ENCODE results near the gene ERCC6L2. TPM values are rescaled to one million over a fixed set of nuclear protein-coding genes. Genes with fewer than 3 reads are reported as not detected.
A peak's percentile ranks its signal among the peaks of the same experiment; 100 is the strongest.

ERCC6L2 gene
- total and polyA plus RNA-seq, 2 donors = 13.3 to 67.0 TPM

DNA sequence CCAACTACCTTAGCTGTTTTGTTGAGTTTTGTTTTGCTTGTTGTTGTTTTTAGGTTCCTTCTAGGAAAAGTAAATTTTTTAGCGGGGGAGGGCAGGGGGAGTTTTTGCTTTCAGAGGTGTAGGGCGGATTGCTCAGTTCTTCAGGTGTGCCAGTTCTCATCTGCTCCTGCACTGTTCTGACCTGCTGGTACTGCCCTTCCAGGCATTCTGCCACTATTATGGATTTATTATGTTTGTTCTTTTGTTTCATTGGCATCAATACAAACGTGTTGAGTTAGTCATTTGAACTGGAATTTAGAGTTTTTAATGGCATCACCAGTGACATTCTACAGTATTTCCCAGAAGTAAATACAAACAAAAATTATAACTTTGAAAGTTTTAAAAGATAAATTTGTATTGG is 26.0 kb downstream of the ERCC6L2 start:
- 96% methylated on average over 3 of the region's 3 CpGs for WGBS
- no peaks in the 10 kb centered on the region for H3K9me3 ChIP-seq (ENCODE audit: control insufficient read depth in 2 of 2, insufficient read depth in 1 of 2, low read length in 1 of 2)
- H3K4me1 ChIP-seq (ENCODE audit: control insufficient read depth in 2 of 2, insufficient read depth in 2 of 2, low read length in 2 of 2) = no peaks in the 10 kb centered on the region
- DNase-seq (ENCODE audit: low read depth in 6 of 9, low spot score in 9 of 9) = no peak
- H3K27me3 ChIP-seq (ENCODE audit: control insufficient read depth in 2 of 2, insufficient read depth in 1 of 2, low read length in 1 of 2) = no peaks in the 10 kb centered on the region
- H3K36me3 ChIP-seq (ENCODE audit: control insufficient read depth in 2 of 2, insufficient read depth in 2 of 2, low read length in 1 of 2) = peaks cover 0 to 5% of the 10 kb centered on the region in 2 donors
- no peak overlapping the region for H3K27ac ChIP-seq (ENCODE audit: low read depth in 1 of 2, low read length in 1 of 2)
- H3K4me3 ChIP-seq (ENCODE audit: low read length in 2 of 2) = no peak overlapping the region

GRCh38 chr9:95903398-95903797 is 27.9 kb downstream of the ERCC6L2 start:
- no peaks in the 10 kb centered on the region for H3K4me1 ChIP-seq (ENCODE audit: control insufficient read depth in 2 of 2, insufficient read depth in 2 of 2, low read length in 2 of 2)
- no peak overlapping the region for H3K4me3 ChIP-seq (ENCODE audit: low read length in 2 of 2)
- no peaks in the 10 kb centered on the region for H3K9me3 ChIP-seq (ENCODE audit: control insufficient read depth in 2 of 2, insufficient read depth in 1 of 2, low read length in 1 of 2)
- no peak for DNase-seq (ENCODE audit: low read depth in 6 of 9, low spot score in 9 of 9)
- H3K27me3 ChIP-seq (ENCODE audit: control insufficient read depth in 2 of 2, insufficient read depth in 1 of 2, low read length in 1 of 2) = no peaks in the 10 kb centered on the region
- H3K36me3 ChIP-seq (ENCODE audit: control insufficient read depth in 2 of 2, insufficient read depth in 2 of 2, low read length in 1 of 2) = peaks cover 5 to 11% of the 10 kb centered on the region in 2 donors
- no peak overlapping the region for H3K27ac ChIP-seq (ENCODE audit: low read depth in 1 of 2, low read length in 1 of 2)

GRCh38 chr9:95907794-95908193 is 32.3 kb downstream of the ERCC6L2 start:
- peak in 1 of 9 donors; percentile 20 for DNase-seq (ENCODE audit: low read depth in 6 of 9, low spot score in 9 of 9)
- 97% methylated on average over 2 of the region's 2 CpGs for WGBS
- Histone ChIP-seq H3K4me3 (ENCODE audit: low read length in 2 of 2) (no peak overlapping the region), H3K4me1 (ENCODE audit: control insufficient read depth in 2 of 2, insufficient read depth in 2 of 2, low read length in 2 of 2) (no peaks in the 10 kb centered on the region), H3K27me3 (ENCODE audit: control insufficient read depth in 2 of 2, insufficient read depth in 1 of 2, low read length in 1 of 2) (no peaks in the 10 kb centered on the region), H3K27ac (ENCODE audit: low read depth in 1 of 2, low read length in 1 of 2) (no peak overlapping the region), H3K9me3 (ENCODE audit: control insufficient read depth in 2 of 2, insufficient read depth in 1 of 2, low read length in 1 of 2) (no peaks in the 10 kb centered on the region), H3K36me3 (ENCODE audit: control insufficient read depth in 2 of 2, insufficient read depth in 2 of 2, low read length in 1 of 2) (peaks cover 6 to 9% of the 10 kb centered on the region in 2 donors)

DNA sequence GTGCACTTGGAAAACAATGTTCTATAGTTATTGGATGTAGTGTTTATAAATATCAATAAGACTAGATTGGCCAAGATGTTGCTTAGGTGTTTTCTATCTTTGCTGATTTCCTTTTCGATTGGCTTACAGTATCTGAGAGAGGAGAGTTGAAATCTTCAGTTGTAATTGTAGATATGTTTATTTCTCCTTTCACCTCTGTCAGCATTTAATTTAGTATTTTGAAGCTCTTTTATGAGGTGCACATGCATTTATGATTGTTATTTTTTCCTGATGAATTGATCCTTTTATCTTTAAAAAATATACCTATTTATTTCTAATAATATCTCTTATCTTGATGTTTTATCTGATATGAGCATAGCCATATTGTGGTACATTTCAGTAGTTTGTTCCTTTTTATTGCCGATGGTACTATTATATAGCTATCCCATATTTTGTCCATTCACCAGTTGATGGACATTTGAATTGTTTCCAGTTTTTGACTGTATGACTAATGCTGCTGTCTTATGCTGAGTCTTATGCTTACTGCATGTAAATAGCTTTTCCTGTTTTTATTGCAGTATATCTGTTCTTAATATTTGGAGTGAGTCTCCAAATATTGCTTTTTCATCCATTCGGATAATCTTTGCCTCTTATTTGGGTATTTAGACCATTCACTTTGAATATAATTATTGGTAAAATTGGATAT is 34.7 kb downstream of the ERCC6L2 start:
- no peak for DNase-seq (ENCODE audit: low read depth in 6 of 9, low spot score in 9 of 9)
- Histone ChIP-seq H3K36me3 (ENCODE audit: control insufficient read depth in 2 of 2, insufficient read depth in 2 of 2, low read length in 1 of 2) (peaks cover 6 to 7% of the 10 kb centered on the region in 2 donors), H3K4me3 (ENCODE audit: low read length in 2 of 2) (no peak overlapping the region), H3K27ac (ENCODE audit: low read depth in 1 of 2, low read length in 1 of 2) (no peak overlapping the region), H3K27me3 (ENCODE audit: control insufficient read depth in 2 of 2, insufficient read depth in 1 of 2, low read length in 1 of 2) (no peaks in the 10 kb centered on the region), H3K9me3 (ENCODE audit: control insufficient read depth in 2 of 2, insufficient read depth in 1 of 2, low read length in 1 of 2) (no peaks in the 10 kb centered on the region), H3K4me1 (ENCODE audit: control insufficient read depth in 2 of 2, insufficient read depth in 2 of 2, low read length in 2 of 2) (no peaks in the 10 kb centered on the region)
- 96% methylated on average over 3 of the region's 3 CpGs for WGBS

GRCh38 chr9:95910770-95911340 is 35.4 kb downstream of the ERCC6L2 start:
- H3K9me3 ChIP-seq (ENCODE audit: control insufficient read depth in 2 of 2, insufficient read depth in 1 of 2, low read length in 1 of 2) = no peaks in the 10 kb centered on the region
- WGBS = 97% methylated on average over 3 of the region's 3 CpGs
- no peak for DNase-seq (ENCODE audit: low read depth in 6 of 9, low spot score in 9 of 9)
- H3K36me3 ChIP-seq (ENCODE audit: control insufficient read depth in 2 of 2, insufficient read depth in 2 of 2, low read length in 1 of 2) = peaks cover 6 to 12% of the 10 kb centered on the region in 2 donors
- no peak overlapping the region for H3K4me3 ChIP-seq (ENCODE audit: low read length in 2 of 2)
- H3K4me1 ChIP-seq (ENCODE audit: control insufficient read depth in 2 of 2, insufficient read depth in 2 of 2, low read length in 2 of 2) = no peaks in the 10 kb centered on the region
- no peak overlapping the region for H3K27ac ChIP-seq (ENCODE audit: low read depth in 1 of 2, low read length in 1 of 2)
- no peaks in the 10 kb centered on the region for H3K27me3 ChIP-seq (ENCODE audit: control insufficient read depth in 2 of 2, insufficient read depth in 1 of 2, low read length in 1 of 2)

GRCh38 chr9:95912773-95913172 is 37.3 kb downstream of the ERCC6L2 start:
- no peaks in the 10 kb centered on the region for H3K27me3 ChIP-seq (ENCODE audit: control insufficient read depth in 2 of 2, insufficient read depth in 1 of 2, low read length in 1 of 2)
- H3K9me3 ChIP-seq (ENCODE audit: control insufficient read depth in 2 of 2, insufficient read depth in 1 of 2, low read length in 1 of 2) = no peaks in the 10 kb centered on the region
- H3K4me3 ChIP-seq (ENCODE audit: low read length in 2 of 2) = no peak overlapping the region
- no peak overlapping the region for H3K27ac ChIP-seq (ENCODE audit: low read depth in 1 of 2, low read length in 1 of 2)
- H3K36me3 ChIP-seq (ENCODE audit: control insufficient read depth in 2 of 2, insufficient read depth in 2 of 2, low read length in 1 of 2) = peaks cover 6 to 24% of the 10 kb centered on the region in 2 donors
- no peaks in the 10 kb centered on the region for H3K4me1 ChIP-seq (ENCODE audit: control insufficient read depth in 2 of 2, insufficient read depth in 2 of 2, low read length in 2 of 2)
- DNase-seq (ENCODE audit: low read depth in 6 of 9, low spot score in 9 of 9) = no peak

GRCh38 chr9:95920017-95920416 is 44.5 kb downstream of the ERCC6L2 start:
- 95% methylated on average over 2 of the region's 2 CpGs for WGBS
- Histone ChIP-seq H3K9me3 (ENCODE audit: control insufficient read depth in 2 of 2, insufficient read depth in 1 of 2, low read length in 1 of 2) (no peaks in the 10 kb centered on the region), H3K36me3 (ENCODE audit: control insufficient read depth in 2 of 2, insufficient read depth in 2 of 2, low read length in 1 of 2) (peaks cover 21 to 46% of the 10 kb centered on the region in 2 donors), H3K27me3 (ENCODE audit: control insufficient read depth in 2 of 2, insufficient read depth in 1 of 2, low read length in 1 of 2) (no peaks in the 10 kb centered on the region), H3K4me3 (ENCODE audit: low read length in 2 of 2) (no peak overlapping the region), H3K27ac (ENCODE audit: low read depth in 1 of 2, low read length in 1 of 2) (no peak overlapping the region), H3K4me1 (ENCODE audit: control insufficient read depth in 2 of 2, insufficient read depth in 2 of 2, low read length in 2 of 2) (no peaks in the 10 kb centered on the region)
- no peak for DNase-seq (ENCODE audit: low read depth in 6 of 9, low spot score in 9 of 9)

- Histone ChIP-seq H3K36me3 (ENCODE audit: control insufficient read depth in 2 of 2, insufficient read depth in 2 of 2, low read length in 1 of 2) (peaks cover 18 to 30% of the 10 kb centered on the region in 2 donors), H3K4me1 (ENCODE audit: control insufficient read depth in 2 of 2, insufficient read depth in 2 of 2, low read length in 2 of 2) (no peaks in the 10 kb centered on the region), H3K27me3 (ENCODE audit: control insufficient read depth in 2 of 2, insufficient read depth in 1 of 2, low read length in 1 of 2) (no peaks in the 10 kb centered on the region), H3K4me3 (ENCODE audit: low read length in 2 of 2) (no peak overlapping the region), H3K9me3 (ENCODE audit: control insufficient read depth in 2 of 2, insufficient read depth in 1 of 2, low read length in 1 of 2) (no peaks in the 10 kb centered on the region), H3K27ac (ENCODE audit: low read depth in 1 of 2, low read length in 1 of 2) (no peak overlapping the region)
- no peak for DNase-seq (ENCODE audit: low read depth in 6 of 9, low spot score in 9 of 9)
- 96% methylated on average over 2 of the region's 2 CpGs for WGBS
Measured at GRCh38 chr9:95923794-95924193, 48.3 kb downstream of the ERCC6L2 start.

- Histone ChIP-seq H3K27ac (ENCODE audit: low read depth in 1 of 2, low read length in 1 of 2) (no peak overlapping the region), H3K4me3 (ENCODE audit: low read length in 2 of 2) (no peak overlapping the region), H3K4me1 (ENCODE audit: control insufficient read depth in 2 of 2, insufficient read depth in 2 of 2, low read length in 2 of 2) (no peaks in the 10 kb centered on the region), H3K27me3 (ENCODE audit: control insufficient read depth in 2 of 2, insufficient read depth in 1 of 2, low read length in 1 of 2) (no peaks in the 10 kb centered on the region), H3K9me3 (ENCODE audit: control insufficient read depth in 2 of 2, insufficient read depth in 1 of 2, low read length in 1 of 2) (no peaks in the 10 kb centered on the region), H3K36me3 (ENCODE audit: control insufficient read depth in 2 of 2, insufficient read depth in 2 of 2, low read length in 1 of 2) (peaks cover 19 to 31% of the 10 kb centered on the region in 2 donors)
- no peak for DNase-seq (ENCODE audit: low read depth in 6 of 9, low spot score in 9 of 9)
- 100% methylated on average over 1 of the region's 1 CpG for WGBS
Measured at GRCh38 chr9:95924987-95925386, 49.5 kb downstream of the ERCC6L2 start.

All from thymus (tissue), 11 donors.